Trophoblast cell (in vitro differentiated cells and primary cell): ENCODE data around the gene PRKAR1B.

Experiments used
- DNase-seq, 2 donors: peaks; one replicate each; pipeline ENCODE4 v3.0.0-alpha.2; 2016
- H2AFZ ChIP-seq: 2 replicates; pipeline ENCODE4 v1.6.1; 2013; ENCODE audit warnings: low read length, moderate library complexity, mild to moderate bottlenecking; ENCODE audit not compliant: insufficient read depth, poor library complexity
- H2AK5ac ChIP-seq: 2 replicates; pipeline ENCODE4 v1.6.1; 2013; ENCODE audit warnings: mild to moderate bottlenecking, low read length
- H2BK120ac ChIP-seq: 2 replicates; pipeline ENCODE4 v1.6.1; 2013; ENCODE audit warnings: low read length, mild to moderate bottlenecking, moderate library complexity; ENCODE audit not compliant: insufficient read depth, poor library complexity
- H2BK12ac ChIP-seq: 2 replicates; pipeline ENCODE4 v1.6.1; 2013; ENCODE audit warnings: mild to moderate bottlenecking, low read length, moderate library complexity
- H2BK5ac ChIP-seq: 2 replicates; pipeline ENCODE4 v1.6.1; 2013; ENCODE audit warnings: low read length, low read depth, moderate library complexity, mild to moderate bottlenecking; ENCODE audit not compliant: poor library complexity
- H3K14ac ChIP-seq: 2 replicates; pipeline ENCODE4 v1.6.1; 2013; ENCODE audit warnings: mild to moderate bottlenecking, low read length
- H3K18ac ChIP-seq: 2 replicates; pipeline ENCODE4 v1.6.1; 2013; ENCODE audit warnings: mild to moderate bottlenecking, low read length
- H3K23ac ChIP-seq: 2 replicates; pipeline ENCODE4 v1.6.1; 2013; ENCODE audit warnings: low read length
- H3K27ac ChIP-seq: 2 replicates; pipeline ENCODE4 v1.5.1; 2013; ENCODE audit warnings: low read depth, mild to moderate bottlenecking, inconsistent platforms, low read length, moderate library complexity
- H3K27me3 ChIP-seq: 2 replicates; pipeline ENCODE4 v1.6.1; 2013; ENCODE audit warnings: inconsistent platforms, mild to moderate bottlenecking, low read length, moderate library complexity; ENCODE audit not compliant: insufficient read depth
- H3K36me3 ChIP-seq, 2 experiments: 1 replicate in 1 of 2; 2 replicates in 1 of 2; pipeline ENCODE4 v1.6.1; 2013; ENCODE audit warnings: low read length in 2 of 2, mild to moderate bottlenecking in 2 of 2, moderate library complexity in 1 of 2; ENCODE audit not compliant: insufficient read depth in 2 of 2, control insufficient read depth in 1 of 2
- H3K4ac ChIP-seq: 2 replicates; pipeline ENCODE4 v1.6.1; 2013; ENCODE audit warnings: low read depth, mild to moderate bottlenecking, low read length, moderate library complexity
- H3K4me1 ChIP-seq, 2 experiments: 1 replicate in 1 of 2; 2 replicates in 1 of 2; pipeline ENCODE4 v1.6.1; 2013; ENCODE audit warnings: low read length in 2 of 2, mild to moderate bottlenecking in 2 of 2, moderate library complexity in 1 of 2; ENCODE audit not compliant: insufficient read depth in 2 of 2, control insufficient read depth in 1 of 2
- H3K4me2 ChIP-seq: 2 replicates; pipeline ENCODE4 v1.6.1; 2013; ENCODE audit warnings: inconsistent platforms, mild to moderate bottlenecking, low read length, moderate library complexity
- H3K4me3 ChIP-seq: 2 replicates; pipeline ENCODE4 v1.5.1; 2013; ENCODE audit warnings: mild to moderate bottlenecking, low read depth, low read length, inconsistent platforms
- H3K79me1 ChIP-seq: one replicate; pipeline ENCODE4 v1.6.1; 2013; ENCODE audit warnings: low read length
- H3K79me2 ChIP-seq: 2 replicates; pipeline ENCODE4 v1.6.1; 2013; ENCODE audit warnings: low read length, mild to moderate bottlenecking; ENCODE audit not compliant: control insufficient read depth, insufficient read depth, poor library complexity
- H3K9ac ChIP-seq: 2 replicates; pipeline ENCODE4 v1.6.1; 2013; ENCODE audit warnings: mild to moderate bottlenecking, low read length
- H3K9me3 ChIP-seq: 2 replicates; pipeline ENCODE4 v1.6.1; 2013; ENCODE audit warnings: low read depth, mild to moderate bottlenecking, control low read depth, inconsistent platforms, low read length; ENCODE audit not compliant: insufficient read depth
- H4K12ac ChIP-seq: 2 replicates; pipeline ENCODE4 v1.6.1; 2013; ENCODE audit warnings: low read depth, mild to moderate bottlenecking, low read length, moderate library complexity
- H4K8ac ChIP-seq: 2 replicates; pipeline ENCODE4 v1.6.1; 2013; ENCODE audit warnings: low read depth, mild to moderate bottlenecking, low read length, moderate library complexity
- H4K91ac ChIP-seq: one replicate; pipeline ENCODE4 v1.6.1; 2013; ENCODE audit warnings: low read depth, mild to moderate bottlenecking, low read length, moderate library complexity
- WGBS: extraction: QIAGEN DNeasy Blood & Tissue Kit; methylation state at CpG from one replicate; pipeline ENCODE4 v1.1.7; 2013; ENCODE audit warnings: missing lambda C conversion rate; ENCODE audit not compliant: insufficient read length, insufficient coverage; ENCODE audit errors: extremely low coverage; 5-methylcytosine and 5-hydroxymethylcytosine counted together

The PRKAR1B gene

DNA sequence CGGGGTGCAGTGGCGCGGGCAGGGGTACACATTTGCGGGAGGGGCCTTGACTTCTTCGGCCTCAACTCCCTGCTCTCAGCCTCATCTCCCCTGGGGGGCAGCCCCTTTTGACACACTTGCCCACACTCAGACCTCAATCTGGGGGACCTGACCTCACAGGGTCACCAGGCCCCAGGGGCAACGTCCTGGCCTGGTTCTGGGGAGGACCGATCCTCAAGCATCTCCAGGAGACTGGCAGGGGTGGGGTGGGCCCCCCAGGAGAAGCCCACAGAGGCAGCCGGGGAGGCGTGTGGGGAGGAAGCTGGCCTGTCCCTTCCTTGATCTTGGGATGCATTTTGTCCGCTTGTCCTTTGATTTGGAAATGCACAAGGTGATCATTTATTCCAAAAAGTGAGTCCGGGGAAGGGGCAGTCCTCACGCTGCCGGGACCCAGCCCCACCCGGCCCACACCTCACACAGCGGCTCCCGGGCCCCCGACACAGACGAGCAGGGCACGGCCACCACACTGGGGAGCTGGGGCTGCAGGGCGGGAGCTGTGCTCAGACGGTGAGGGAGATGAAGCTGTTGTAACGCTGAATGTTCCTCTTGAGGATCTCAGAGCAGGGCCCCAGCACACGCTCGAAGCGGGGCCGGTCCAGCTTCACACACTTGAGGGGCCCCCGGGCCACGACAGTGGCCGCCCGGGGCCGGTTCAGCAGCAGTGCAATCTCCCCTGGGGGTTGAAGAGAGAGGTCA lies 177.0 kb downstream of the PRKAR1B start:
- Histone ChIP-seq H3K4me3 (no peak overlapping the region), H3K14ac (no peak overlapping the region), H2BK120ac (no peak overlapping the region), H4K8ac (no peak overlapping the region), H3K4ac (no peak overlapping the region), H3K79me2 (no peaks in the 10 kb centered on the region), H3K79me1 (no peaks in the 10 kb centered on the region), H2AK5ac (no peak overlapping the region), H3K27ac (no peak overlapping the region), H4K12ac (no peak overlapping the region), H3K4me1 (no peaks in the 10 kb centered on the region), H3K9me3 (peaks cover 3% of the 10 kb centered on the region), H3K9ac (no peak overlapping the region), H3K27me3 (no peaks in the 10 kb centered on the region), H3K4me2 (no peak overlapping the region), H3K18ac (no peak overlapping the region), H3K23ac (no peak overlapping the region), H2BK12ac (no peak overlapping the region), H2BK5ac (no peak overlapping the region), H4K91ac (no peak overlapping the region), H2AFZ (no peak overlapping the region), H3K36me3 (no peaks in the 10 kb centered on the region)
- DNase-seq: no peak
- WGBS: no CpG with 5 or more reads among the region's 31 CpGs

DNA sequence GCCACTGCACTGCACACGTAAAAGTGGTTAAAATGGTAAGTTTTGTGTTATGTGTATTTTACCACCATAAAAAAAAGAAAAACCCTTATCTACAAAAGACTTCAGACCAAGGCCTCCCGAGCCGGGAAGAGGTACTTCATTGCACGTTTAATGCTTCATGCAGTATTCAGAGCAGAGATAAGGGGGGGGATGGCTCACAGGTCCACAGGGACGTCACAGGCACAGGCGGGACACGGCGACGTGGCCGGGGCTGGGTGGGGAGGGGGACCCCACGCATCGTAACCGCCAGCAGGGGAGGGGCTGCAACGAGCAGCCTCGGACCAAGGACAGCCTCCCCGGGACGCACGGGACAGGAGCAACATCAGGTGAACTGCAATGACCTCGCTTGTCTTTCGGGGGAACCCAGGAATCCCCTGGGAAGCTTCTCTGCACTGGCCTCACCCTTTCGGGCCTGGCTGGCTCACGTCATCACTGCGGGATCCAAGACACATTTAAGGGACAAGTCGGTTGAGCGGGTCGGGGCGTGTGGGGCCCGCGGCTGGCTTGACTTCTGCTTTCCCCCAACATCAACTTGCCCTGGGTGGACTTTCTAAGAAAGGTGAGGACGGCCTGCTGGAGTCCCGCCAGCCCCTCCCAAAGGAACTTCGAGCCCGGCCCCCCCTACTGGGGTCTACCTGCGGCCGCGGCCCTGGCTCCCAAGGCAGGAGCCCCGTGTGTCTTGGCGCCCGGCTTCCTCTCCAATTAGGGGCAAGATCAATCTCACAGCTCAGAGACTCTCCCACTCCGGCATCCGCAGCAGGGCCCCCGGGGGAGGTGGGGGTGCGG lies 177.8 kb downstream of the PRKAR1B start:
- Histone ChIP-seq H3K27me3 (no peaks in the 10 kb centered on the region), H3K4me3 (no peak overlapping the region), H3K79me1 (no peaks in the 10 kb centered on the region), H3K36me3 (no peaks in the 10 kb centered on the region), H3K4me2 (no peak overlapping the region), H3K27ac (no peak overlapping the region), H3K23ac (no peak overlapping the region), H3K18ac (no peak overlapping the region), H4K12ac (no peak overlapping the region), H3K4ac (no peak overlapping the region), H2BK120ac (no peak overlapping the region), H2AFZ (no peak overlapping the region), H2BK12ac (no peak overlapping the region), H3K79me2 (no peaks in the 10 kb centered on the region), H3K9ac (no peak overlapping the region), H3K9me3 (peaks cover 3% of the 10 kb centered on the region), H2AK5ac (no peak overlapping the region), H3K4me1 (no peaks in the 10 kb centered on the region), H2BK5ac (no peak overlapping the region), H4K8ac (no peak overlapping the region), H3K14ac (no peak overlapping the region), H4K91ac (no peak overlapping the region)
- no peak for DNase-seq
- no CpG with 5 or more reads among the region's 43 CpGs for WGBS

DNA sequence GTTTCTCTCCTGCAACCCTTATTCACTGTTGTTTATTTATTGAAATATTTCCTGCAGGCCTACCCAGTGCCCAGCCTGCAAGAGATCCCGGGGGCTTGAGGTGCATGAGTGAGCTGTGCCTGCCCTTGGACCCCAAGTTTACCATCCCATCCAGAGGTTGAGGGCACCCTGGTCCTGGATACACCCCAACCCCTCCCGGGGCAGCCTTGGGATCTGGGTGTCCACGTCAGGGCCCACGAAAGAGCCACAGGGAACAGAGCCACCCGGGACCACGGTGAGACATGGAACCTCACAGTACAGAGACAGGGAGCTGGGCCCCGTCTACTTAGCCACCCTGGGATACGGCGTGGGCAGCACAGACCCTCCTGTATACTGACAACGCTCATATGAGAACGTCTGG lies 178.7 kb downstream of the PRKAR1B start:
- Histone ChIP-seq H3K18ac (no peak overlapping the region), H3K27me3 (no peaks in the 10 kb centered on the region), H3K9me3 (peaks cover 3% of the 10 kb centered on the region), H3K9ac (no peak overlapping the region), H3K23ac (no peak overlapping the region), H3K36me3 (no peaks in the 10 kb centered on the region), H4K12ac (no peak overlapping the region), H2BK120ac (no peak overlapping the region), H2BK5ac (no peak overlapping the region), H3K4me3 (no peak overlapping the region), H3K27ac (no peak overlapping the region), H2AFZ (no peak overlapping the region), H3K4ac (no peak overlapping the region), H4K8ac (no peak overlapping the region), H3K4me1 (peaks cover 0 to 3% of the 10 kb centered on the region in 2 experiments), H3K79me2 (no peaks in the 10 kb centered on the region), H2BK12ac (no peak overlapping the region), H3K79me1 (peaks cover 2% of the 10 kb centered on the region), H4K91ac (no peak overlapping the region), H2AK5ac (no peak overlapping the region), H3K14ac (no peak overlapping the region), H3K4me2 (no peak overlapping the region)
- DNase-seq: no peak
- no CpG with 5 or more reads among the region's 11 CpGs for WGBS

DNA sequence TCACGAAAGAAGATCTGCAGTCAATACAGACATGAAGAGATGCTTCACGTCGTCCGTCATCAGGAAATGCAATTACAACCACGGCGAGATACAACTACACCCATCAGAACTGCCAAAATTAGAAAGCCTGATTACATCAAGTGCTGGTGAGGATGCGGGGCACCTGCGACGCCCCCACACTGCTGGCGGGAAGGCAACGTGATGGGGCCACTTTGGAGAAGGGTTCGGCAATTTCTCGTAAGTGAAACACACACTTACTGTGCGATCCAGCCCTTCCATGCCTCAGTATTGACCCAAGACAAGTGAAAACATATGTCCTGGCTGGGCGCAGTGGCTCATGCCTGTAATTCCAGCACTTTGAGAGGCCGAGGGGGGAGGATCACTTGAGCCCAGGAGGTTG lies 181.6 kb downstream of the PRKAR1B start:
- no peak overlapping the region for H2AK5ac ChIP-seq
- no peak overlapping the region for H2AFZ ChIP-seq
- H3K18ac ChIP-seq: no peak overlapping the region
- no peak overlapping the region for H2BK120ac ChIP-seq
- no peak overlapping the region for H3K9ac ChIP-seq
- H2BK12ac ChIP-seq: no peak overlapping the region
- H3K79me2 ChIP-seq: no peaks in the 10 kb centered on the region
- no peak overlapping the region for H3K4me2 ChIP-seq
- H4K12ac ChIP-seq: no peak overlapping the region
- DNase-seq: no peak
- no peak overlapping the region for H4K91ac ChIP-seq
- H3K79me1 ChIP-seq: peaks cover 25% of the 10 kb centered on the region
- no peak overlapping the region for H3K27ac ChIP-seq
- no peak overlapping the region for H3K23ac ChIP-seq
- H3K36me3 ChIP-seq: no peaks in the 10 kb centered on the region
- no peak overlapping the region for H3K14ac ChIP-seq
- H3K4me1 ChIP-seq: peaks cover 17 to 24% of the 10 kb centered on the region in 2 experiments
- H2BK5ac ChIP-seq: no peak overlapping the region
- WGBS: no CpG with 5 or more reads among the region's 16 CpGs
- no peak overlapping the region for H3K4me3 ChIP-seq
- no peak overlapping the region for H4K8ac ChIP-seq
- no peak overlapping the region for H3K4ac ChIP-seq
- peaks cover 8% of the 10 kb centered on the region for H3K9me3 ChIP-seq
- no peaks in the 10 kb centered on the region for H3K27me3 ChIP-seq
